ENCODE results near the gene SENP8. TPM values are rescaled to one million over a fixed set of nuclear protein-coding genes. Genes with fewer than 3 reads are reported as not detected.

Gene SENP8
- total and polyA plus RNA-seq, 2 of the 4 experiments (the other 2 are of a cell fraction) = 1.6 to 2.9 TPM

GRCh38 chr15:72174551-72175165 lies 56.5 kb downstream of the SENP8 start:
- intact Hi-C loops (cut with micrococcal nuclease) (no loop called here), in situ Hi-C loops (cut with MboI; ENCODE audit: low sequenced_read_pairs) (no loop called here), dilution Hi-C loops (cut with HindIII; ENCODE audit: low sequenced_read_pairs, unreplicated experiment) (no loop called here)
- BruUV-seq (replicated peaks) = no TSS peak
- H3K4me1 ChIP-seq (ENCODE audit: control insufficient read depth, insufficient read depth, low read length) = no peaks in the 10 kb centered on the region
- no peak overlapping the region for H3K4me2 ChIP-seq (ENCODE audit: low read depth, low read length)
- H2AK9ac ChIP-seq (replicated peaks; ENCODE audit: low read depth, low read length, poor library complexity) = no peak overlapping the region
- H3K23ac ChIP-seq (ENCODE audit: low read depth, low read length) = no peak overlapping the region
- no peak overlapping the region for H3K4ac ChIP-seq (ENCODE audit: low read depth, low read length)
- H2BK15ac ChIP-seq (ENCODE audit: low read depth, low read length) = no peak overlapping the region
- no peaks in the 10 kb centered on the region; the same call in 1 of the 2 replicates for H3K9me1 ChIP-seq (ENCODE audit: insufficient read depth, low read length)
- DNase-seq (no peak), ATAC-seq (ENCODE audit: low read depth) (no peak)
- H3K9me3 ChIP-seq (ENCODE audit: control insufficient read depth, insufficient read depth, low read length) = no peaks in the 10 kb centered on the region
- no peak overlapping the region for H2BK20ac ChIP-seq (ENCODE audit: low read depth, low read length)
- no peaks in the 10 kb centered on the region for H3K36me3 ChIP-seq (ENCODE audit: control insufficient read depth, insufficient read depth, low read length)
- TF ChIP-seq MXI1 (IDR thresholded peaks at IDR 0.05; ENCODE audit: borderline replicate concordance, low read depth, low read length) (no peak), USF2 (IDR thresholded peaks at IDR 0.05; ENCODE audit: low read depth, low read length) (no peak)
- ChIA-PET POLR2A (ENCODE audit: unreplicated experiment) (no interaction called here), CTCF (no interaction called here)
- H3K27ac ChIP-seq (ENCODE audit: insufficient read depth, low read length) = no peak overlapping the region
- no peaks in the 10 kb centered on the region for H4K20me1 ChIP-seq (ENCODE audit: insufficient read depth, low read length)
- H2AK5ac ChIP-seq (ENCODE audit: low read depth, low read length) = no peak overlapping the region
- 80% methylated on average over 4 of the region's 5 CpGs; no CpG with 5 or more reads in 1 of the 2 experiments for WGBS, 2 experiments (ENCODE audit: extremely low coverage in 2 of 2, insufficient read length in 1 of 2)
- no peaks in the 10 kb centered on the region for H3K79me1 ChIP-seq (ENCODE audit: low read depth in 1 of 2, low read length in 2 of 2)
- no peak overlapping the region for H2AFZ ChIP-seq (replicated peaks; ENCODE audit: low read length, poor library complexity)
- H3K56ac ChIP-seq (ENCODE audit: extremely low read depth, insufficient read depth, low read length) = no peak overlapping the region
- H4K5ac ChIP-seq (ENCODE audit: low read depth, low read length) = no peak overlapping the region
- no peak overlapping the region for H3K18ac ChIP-seq (ENCODE audit: low read depth, low read length)
- H3K9ac ChIP-seq (ENCODE audit: low read depth, low read length) = no peak overlapping the region
- H2BK120ac ChIP-seq (ENCODE audit: low read depth, low read length) = no peak overlapping the region
- no peak overlapping the region for H2BK5ac ChIP-seq (ENCODE audit: low read depth, low read length, poor library complexity, severe bottlenecking)
- H4K91ac ChIP-seq (ENCODE audit: insufficient read depth, low read depth, low read length) = no peak overlapping the region
- H4K8ac ChIP-seq (ENCODE audit: low read depth in 2 of 2, low read length in 2 of 2) = no peak overlapping the region
- H3K27me3 ChIP-seq (ENCODE audit: control insufficient read depth, insufficient read depth, low read length) = peaks cover 54% of the 10 kb centered on the region
- H3K4me3 ChIP-seq (ENCODE audit: insufficient read depth, low read depth, low read length) = no peak overlapping the region
- H3K14ac ChIP-seq (replicated peaks; ENCODE audit: low read depth, low read length) = no peak overlapping the region

Data from IMR-90 (cell line).